CD4-positive, alpha-beta T cell treated with Interferon gamma for 1 hour (primary cell): ENCODE results near the gene ZNF831.

Source experiments
- DNase-seq: peaks from one replicate; pipeline ENCODE4 v3.0.0-alpha.2; 2020

Gene ZNF831

DNA sequence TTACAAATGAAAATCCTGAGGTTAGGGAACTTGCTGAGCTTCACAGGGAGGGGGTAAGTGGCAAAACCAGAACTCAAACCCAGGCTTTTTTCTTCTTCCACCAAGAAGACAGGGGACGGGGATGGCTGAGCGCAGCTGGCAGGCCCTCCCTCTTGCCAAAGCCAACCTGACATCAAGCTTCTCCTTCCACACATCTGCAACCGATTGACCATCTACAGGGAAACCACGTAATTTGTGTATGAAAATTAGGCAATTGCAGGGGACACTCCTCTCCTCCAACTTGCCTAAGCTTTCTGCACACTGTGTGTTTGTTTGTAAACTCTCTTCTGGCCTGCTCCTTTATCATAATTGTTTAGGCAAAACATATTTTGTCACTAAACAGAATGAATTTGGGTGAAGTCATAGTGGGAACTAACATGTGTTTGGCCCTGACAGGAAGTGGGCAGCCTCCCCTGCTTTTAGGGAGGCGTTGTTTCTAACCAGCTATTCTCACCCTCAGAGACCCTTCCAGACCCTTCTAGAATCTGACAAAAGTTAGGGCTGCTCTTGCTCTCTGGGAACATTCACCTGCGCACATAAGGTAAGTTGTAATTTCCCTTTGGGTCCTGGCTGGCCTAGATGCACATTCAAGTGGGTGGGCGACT is 18.9 kb downstream of the ZNF831 start:
- no peak for DNase-seq

DNA sequence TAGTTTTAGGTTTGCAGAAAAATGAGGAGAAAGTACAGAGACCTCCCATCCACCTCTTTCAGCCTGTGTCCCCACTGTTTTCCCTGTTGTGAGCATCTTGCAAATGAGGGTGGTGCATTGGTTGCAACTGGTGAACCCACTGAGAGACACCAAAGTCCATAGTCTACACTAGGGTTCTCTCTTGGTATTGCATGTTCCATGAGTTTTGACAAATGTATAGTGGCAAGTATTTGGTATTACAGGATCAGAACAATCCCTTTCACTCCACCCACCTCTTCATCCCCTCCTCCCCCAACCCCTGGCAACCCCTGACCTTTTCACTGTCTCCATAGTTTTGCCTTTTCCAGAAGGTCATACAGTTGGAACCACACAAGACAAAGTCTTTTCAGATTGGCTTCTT is 20.1 kb downstream of the ZNF831 start:
- no peak for DNase-seq

DNA sequence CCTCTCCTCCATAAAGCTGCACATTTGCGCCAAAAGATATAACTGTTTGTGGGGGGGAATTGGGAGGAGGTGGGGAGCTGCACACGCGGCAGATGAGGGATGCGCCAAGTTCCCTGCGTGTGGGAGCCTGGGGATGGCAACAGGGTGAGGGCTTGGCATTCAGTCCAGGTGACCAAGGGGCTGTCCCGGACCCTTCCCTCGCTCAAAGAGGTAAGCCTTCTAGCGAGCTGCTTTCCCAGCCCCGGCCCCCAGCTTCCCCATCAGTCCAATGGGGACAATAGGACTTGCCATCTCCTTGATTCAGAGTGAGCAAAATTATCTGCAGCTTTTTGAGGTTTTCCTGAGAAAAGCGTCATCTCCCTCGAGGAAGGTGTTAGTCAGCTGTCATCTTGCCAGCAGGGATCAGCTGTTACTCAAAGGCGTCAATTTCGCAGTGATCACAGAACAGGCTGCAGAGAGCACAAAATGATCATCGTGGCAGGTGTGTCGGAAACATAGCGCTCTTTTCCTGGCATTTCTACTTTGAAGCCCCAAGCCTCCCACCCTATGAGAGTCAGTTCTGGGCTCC is 21.3 kb downstream of the ZNF831 start:
- DNase-seq = no peak

DNA sequence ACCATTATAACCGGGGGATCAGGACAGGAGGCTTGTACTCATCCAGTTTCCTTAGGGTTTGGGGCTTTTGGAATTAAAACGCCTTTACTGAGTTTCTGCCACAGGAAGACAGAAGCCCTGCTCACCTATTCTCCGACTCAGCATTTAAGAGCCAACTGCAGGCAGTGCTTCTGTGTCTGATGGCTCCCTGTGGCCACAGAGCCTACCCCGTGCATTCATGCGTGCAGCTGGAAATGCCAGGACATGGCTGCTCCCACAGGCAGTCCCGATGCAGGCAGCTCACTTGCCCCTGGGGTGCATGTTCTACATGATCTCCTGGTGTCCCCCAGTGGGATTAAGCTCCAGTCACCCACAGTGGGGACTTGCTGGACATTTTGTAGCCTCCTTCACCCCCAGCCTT is 22.2 kb downstream of the ZNF831 start:
- no peak for DNase-seq

DNA sequence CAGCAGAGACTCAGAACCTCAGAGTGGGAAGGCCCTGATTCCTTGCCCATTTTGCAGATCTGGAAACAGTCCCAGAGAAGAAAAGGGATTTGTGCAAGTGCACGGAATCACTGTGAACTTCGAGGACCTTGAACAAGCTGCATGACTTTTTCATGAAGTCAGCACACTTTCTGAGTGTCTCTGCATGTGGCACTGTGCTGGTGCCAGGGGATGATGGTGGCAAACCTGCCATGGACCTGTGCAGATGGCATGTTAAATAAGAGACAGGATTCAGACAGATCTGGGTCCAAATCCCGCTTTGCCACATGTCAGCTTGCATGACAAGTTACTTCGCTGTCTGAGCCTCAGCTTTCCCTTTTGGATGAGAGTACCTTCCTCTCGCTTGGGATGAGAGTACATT is 26.8 kb downstream of the ZNF831 start:
- no peak for DNase-seq

DNA sequence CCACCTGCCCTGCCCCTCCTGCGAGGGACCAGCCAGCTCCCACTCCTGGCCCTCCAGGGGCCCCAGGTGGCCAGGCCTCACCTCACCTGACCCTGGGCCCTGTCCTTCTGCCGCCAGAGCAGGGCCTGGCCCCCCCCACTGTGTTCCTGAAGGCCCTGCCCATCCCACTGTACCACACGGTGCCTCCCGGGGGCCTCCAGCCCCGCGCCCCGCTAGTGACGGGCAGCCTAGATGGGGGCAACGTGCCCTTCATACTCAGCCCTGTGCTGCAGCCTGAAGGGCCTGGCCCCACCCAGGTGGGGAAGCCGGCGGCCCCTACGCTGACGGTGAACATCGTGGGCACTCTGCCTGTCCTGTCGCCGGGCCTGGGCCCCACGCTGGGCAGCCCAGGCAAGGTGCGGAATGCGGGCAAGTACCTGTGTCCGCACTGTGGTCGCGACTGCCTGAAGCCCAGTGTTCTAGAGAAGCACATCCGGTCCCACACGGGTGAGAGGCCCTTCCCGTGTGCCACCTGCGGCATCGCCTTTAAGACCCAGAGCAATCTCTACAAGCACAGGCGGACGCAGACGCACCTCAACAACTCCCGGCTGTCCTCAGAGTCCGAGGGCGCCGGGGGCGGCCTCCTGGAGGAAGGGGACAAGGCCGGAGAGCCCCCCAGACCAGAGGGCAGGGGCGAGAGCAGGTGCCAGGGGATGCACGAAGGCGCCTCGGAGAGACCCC is 27.6 kb downstream of the ZNF831 start:
- no peak for DNase-seq

DNA sequence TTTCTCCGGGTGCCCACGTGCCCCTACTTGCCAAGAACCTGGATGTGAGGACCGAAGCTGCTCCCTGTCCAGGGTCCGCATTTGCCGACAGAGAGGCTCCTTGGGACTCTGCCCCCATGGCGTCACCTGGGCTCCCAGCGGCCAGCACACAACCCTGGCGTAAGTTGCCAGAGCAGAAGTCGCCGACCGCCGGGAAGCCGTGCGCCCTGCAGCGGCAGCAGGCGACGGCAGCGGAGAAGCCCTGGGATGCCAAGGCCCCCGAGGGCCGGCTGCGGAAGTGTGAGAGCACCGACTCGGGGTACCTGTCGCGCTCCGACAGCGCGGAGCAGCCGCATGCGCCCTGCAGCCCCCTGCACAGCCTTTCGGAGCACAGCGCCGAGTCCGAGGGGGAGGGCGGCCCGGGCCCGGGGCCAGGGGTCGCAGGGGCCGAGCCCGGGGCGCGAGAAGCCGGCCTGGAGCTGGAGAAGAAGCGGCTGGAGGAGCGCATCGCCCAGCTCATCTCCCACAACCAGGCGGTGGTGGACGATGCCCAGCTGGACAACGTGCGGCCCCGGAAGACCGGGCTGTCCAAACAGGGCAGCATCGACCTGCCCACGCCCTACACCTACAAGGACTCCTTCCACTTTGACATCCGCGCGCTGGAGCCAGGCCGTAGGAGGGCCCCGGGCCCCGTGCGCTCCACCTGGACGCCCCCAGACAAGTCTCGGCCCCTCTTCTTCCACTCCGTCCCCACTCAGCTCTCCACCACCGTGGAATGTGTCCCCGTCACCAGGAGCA is 28.3 kb downstream of the ZNF831 start:
- no peak for DNase-seq

DNA sequence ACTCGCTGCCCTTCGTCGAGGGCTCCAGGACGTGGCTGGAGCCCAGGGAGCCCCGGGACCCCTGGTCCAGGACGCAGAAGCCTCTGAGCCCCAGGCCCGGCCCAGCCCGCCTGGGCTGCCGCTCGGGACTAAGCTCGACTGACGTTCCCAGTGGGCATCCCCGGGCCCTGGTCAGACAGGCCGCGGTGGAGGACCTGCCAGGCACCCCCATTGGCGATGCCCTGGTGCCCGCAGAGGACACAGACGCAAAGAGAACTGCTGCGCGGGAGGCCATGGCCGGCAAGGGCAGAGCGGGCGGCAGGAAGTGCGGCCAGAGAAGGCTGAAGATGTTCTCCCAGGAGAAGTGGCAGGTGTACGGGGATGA is 28.9 kb downstream of the ZNF831 start:
- DNase-seq = no peak

DNA sequence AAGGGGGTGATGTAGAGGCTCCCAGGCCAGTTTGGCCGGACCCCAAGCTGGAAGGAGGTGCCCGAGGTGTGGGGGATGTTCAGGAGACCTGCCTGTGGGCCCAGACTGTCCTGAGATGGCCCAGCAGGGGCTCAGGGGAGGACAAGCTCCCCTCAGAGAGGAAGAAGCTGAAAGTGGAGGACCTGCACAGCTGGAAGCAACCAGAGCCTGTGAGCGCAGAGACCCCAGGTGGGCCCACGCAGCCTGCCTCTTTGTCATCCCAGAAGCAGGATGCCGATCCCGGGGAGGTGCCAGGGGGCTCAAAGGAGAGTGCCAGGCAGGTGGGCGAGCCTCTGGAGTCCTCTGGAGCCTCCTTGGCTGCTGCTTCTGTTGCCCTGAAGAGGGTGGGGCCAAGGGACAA is 29.7 kb downstream of the ZNF831 start:
- DNase-seq = no peak

DNA sequence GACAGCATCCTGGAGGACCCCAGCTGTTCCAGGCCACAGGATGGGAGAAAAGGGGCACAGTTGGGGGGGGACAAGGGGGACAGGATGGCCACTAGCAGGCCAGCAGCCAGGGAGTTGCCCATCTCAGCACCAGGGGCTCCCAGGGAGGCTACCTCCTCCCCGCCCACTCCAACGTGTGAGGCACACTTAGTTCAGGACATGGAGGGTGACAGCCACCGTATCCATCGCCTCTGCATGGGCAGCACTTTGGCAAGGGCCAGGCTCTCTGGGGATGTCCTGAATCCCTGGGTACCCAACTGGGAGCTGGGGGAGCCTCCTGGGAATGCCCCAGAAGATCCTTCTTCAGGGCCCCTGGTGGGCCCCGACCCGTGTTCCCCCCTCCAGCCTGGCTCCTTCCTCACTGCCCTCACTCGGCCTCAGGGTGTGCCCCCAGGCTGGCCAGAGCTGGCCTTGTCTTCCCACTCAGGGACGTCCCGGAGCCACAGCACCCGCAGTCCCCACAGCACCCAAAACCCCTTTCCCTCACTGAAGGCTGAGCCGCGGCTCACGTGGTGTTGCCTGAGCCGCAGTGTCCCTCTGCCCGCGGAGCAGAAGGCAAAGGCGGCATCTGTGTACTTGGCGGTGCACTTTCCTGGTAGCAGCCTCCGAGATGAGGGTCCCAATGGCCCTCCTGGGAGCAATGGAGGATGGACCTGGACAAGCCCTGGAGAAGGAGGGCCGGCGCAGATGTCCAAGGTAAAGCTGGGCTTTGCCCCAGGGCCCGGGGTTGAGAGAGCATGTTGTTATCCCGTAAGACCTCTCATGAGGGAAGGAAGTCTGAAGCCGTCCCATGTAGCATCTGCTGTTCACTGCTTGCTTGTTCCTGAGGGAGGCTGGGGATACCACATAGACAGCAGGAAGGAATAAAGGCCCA is 30.7 kb downstream of the ZNF831 start:
- DNase-seq = no peak

DNA sequence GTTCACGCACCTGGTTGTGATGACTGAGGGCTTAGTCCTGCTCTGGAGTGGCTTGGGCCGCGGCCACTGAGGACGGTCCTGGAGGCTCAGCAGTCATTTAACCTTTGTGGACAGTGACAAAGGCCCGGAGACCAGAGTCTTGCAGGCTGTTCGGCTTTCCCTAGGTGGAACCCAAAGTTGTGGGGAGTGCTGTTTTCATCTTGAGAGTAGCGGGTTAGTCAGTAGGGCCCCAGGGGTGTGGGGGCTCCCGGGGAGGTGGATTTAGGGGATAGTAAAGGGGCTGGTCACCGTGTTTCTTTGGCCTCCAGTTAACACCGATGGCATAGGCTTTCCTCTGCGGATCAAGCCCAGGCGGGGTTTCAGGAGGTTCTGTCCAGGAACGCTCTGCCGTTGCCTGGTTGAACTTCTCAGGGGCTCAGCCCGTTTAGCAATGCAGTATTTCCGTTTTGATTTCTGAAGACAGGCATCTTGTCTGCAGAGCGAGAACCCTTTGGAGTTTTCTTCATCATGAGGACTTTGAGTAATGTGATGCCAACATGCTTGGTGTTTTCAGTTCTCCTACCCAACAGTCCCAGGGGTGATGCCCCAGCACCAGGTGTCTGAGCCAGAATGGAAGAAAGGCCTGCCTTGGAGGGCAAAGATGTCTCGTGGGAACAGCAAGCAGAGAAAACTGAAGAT is 31.8 kb downstream of the ZNF831 start:
- DNase-seq = no peak

DNA sequence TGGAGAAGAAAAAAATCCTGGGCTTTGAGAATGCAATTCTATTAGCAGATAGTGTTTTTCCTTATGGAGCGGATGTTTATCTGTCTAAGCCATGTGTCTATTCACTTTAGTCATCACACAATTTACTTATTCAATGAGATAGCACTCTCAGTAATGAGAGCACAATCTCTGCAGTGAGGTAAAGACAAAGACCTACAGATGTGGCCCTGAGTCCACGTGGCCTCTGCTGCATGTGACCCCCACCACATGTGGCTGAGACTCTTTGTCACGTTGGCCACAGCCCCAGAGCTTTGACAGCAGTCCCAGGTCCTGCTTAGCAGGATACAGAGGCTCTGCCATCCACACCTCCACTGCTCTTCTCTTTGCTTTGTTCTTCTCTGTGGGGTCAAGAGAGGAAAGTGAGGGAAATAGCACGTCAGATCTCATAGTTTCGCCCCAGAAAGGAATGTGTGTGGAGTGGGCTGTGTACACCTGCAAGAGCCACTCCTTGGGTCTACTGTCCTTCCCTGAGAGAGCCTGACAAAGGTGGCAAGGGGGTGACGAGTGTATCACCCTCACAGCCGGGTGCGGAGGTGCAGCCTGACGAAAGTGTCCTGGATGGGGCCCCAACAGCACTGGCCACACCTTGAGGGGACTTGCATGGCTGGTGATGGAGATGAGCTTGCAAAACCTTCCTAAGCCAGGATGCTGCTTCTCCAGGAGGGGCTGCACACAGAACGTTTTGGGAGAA is 40.7 kb downstream of the ZNF831 start:
- no peak for DNase-seq

DNA sequence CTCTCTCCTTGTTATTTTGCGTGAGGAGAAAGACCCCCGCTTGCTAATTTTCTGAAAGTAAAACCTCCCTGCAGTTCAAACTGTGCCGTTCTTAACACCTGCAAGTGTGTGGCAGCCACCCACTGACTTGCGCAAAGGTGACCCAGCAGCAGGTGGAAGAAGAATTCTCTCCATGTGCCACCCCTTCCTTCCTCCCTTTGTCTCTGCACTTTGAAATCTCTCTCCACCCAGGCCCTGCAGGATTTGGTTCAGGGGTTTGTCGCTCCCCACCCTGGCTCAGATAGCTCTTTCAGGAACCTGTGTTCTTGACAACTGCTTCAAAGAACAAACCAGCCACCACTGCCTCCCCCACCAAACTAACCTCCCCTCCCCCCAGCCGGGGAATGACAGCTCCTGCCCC is 41.4 kb downstream of the ZNF831 start:
- DNase-seq = no peak

DNA sequence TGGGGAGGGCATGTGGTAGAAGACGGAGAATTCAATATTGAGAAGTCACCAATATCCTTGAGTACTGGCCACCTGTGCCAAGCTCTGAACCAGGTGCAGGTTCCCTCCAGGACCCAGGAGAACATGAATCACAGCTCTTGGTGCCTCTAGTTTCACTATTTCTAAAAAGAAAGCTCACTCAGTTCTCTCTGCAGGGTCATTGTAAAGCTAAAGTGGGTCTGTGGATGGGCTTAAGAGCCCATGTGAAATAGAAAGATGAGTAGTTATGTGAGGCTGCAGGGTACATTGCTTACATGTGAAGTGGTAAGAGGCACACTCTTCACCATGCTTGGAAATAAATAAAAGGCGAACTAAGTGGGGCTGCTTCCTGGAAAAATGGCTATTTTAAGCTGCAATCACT is 43.6 kb downstream of the ZNF831 start:
- no peak for DNase-seq

DNA sequence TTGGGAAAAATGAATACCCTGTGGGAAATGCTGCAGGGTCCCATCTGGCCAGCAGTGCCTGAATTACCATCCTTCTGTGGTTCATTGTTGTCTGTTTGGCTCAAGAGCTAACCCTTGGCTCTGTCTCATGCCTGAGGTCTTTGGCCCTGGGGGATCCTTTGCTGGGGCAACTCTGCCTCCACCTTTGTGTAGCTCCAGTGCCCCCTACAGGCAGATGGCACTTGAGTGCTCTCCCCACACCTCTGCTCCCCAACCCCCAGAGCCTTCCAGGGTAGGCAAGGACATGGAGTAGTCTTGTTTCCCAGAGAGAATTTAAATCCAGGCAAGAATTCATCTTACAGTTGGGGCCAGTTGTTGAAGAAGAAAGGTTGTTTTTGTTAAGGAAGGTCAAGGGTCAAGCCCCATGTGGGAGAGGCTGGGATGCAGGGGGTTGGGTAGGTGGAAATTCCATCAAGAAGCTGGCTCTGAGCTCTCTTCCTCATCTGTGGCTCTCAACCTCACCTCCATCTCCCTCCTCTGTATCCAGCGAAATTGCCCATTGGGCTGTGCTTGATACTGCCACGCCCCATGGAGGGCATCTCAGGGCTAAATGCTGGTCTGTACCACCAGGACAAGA is 44.2 kb downstream of the ZNF831 start:
- peak; percentile 78 for DNase-seq

DNA sequence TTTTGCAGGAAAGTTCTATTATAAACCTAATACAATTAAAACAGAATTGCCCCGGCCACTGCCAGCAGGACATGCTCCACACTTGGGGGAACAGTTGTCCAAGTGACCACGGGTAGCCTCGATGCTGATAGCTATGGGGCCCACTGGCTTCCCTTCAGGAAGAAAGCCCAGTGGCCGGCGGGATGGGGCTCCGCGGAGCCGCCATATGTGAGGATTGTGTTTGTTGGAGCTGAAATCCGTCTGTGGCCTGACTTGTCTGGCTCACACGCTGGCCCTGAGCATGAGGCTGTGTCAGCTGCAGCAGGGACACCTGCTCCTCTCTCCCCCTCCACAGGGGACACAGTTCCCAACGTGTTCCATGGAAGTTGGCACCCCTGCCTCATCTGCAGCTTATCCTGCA is 46.6 kb downstream of the ZNF831 start:
- DNase-seq = no peak

DNA sequence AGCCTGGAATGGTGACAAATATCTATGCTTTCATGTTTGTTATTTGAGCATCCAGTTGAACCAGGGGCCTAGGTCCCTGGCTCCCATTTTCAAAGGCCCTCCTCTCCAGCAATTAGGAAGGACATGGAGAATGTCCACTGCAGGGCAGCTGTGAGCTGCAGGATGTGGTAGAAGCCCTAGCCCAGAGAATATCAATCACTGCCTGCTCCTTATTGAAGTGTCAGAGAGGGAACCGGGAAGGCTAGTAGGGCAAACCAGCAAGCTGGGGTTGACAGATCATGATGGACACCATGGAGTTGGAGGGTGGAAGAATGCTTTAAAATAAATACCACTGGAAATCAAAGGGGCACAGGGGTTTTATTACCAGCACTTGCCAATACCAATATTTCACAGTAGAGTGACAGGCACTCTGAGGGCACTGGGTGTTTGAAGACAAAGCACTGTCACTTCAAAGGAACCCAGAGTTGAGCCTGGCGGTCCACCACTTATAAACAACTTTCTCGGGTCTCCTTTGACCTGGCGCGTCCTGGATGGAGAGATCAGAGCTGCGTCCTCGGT is 47.7 kb downstream of the ZNF831 start:
- DNase-seq = no peak

DNA sequence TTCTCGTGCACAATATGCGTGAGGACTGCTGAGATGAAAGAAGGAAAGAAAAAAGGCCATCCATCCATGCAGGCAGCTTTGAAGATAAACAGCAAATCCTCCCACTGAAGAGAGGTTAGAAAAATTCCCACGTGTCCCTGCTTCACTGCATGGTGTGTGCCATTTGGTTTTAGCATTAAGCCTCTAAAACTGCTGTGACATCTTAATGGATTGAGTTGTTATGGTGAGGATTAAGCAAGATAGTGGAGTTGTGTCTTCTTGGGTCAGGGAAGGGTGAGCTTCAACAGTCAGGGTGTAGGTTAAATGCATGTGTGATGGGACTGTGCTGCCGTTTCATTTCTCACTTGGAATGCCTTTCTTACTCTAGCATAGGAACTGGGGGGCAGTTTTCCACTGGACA is 50.5 kb downstream of the ZNF831 start:
- DNase-seq = no peak

DNA sequence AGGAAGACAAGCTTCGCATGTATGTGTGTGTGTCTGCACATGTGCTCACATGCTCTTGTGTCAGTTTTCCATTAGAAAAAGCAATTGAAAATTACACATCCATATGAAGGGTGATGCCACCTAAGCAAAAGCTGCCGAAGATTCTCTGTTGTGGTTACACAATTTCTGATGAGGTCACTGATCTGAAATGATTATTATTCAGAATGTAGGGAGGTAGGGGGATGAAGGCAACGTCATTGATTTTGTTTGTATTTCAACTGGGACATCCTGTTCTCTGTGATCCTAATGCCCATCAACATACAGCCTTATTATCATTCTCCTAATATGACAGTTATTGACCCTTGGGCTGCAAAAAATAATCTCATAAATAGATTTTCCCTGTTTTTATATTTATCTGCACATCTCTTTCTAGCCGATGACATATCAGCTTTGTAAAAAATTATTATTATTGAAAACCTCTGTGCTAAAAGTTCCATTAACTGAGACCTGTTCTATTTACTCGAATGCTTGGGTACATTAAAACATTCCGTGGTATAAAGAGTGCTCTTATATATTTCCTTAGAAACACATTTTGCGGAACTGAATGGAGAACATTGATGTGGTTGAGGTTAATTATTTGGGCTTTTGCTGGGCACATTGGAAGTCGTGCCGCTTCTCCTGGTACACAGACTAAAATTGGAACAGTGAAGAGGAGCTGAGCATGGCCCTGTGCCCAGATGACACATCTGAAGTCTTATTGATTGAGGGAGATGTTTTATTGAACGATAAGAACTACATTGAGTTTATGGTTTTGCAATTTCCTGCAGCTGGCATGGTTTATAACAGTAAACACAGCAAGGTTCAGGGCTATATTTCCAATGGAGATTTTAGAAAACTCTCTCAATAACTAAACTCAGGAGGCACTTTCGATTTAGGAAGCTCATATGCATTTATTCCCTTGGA is 51.3 kb downstream of the ZNF831 start:
- DNase-seq = no peak

DNA sequence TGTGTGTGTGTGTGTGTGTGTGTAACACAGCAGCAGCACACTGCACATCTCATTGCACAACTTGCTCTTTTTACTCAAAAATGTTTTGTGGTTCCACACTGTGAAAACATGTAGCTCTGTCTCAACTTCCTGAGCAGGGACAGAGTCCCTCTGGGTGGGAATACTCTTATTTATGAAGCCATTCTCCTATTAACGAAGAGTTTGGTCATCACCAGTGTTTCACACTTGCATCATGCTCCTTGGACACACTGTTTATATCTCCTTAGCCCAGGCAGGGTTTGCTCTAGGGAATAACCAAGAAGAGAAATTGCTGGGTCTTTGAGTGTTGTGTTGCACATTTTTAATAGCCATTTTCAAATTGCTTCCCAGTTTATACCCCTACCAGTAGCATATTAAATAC is 53.6 kb downstream of the ZNF831 start:
- DNase-seq = no peak
